Gastrocnemius medialis (tissue), 4 donors: ENCODE measurements around the gene EIF1AD. TPM values are rescaled to one million over a fixed set of nuclear protein-coding genes. Genes with fewer than 3 reads are reported as not detected.
A peak's percentile ranks its signal among the peaks of the same experiment; 100 is the strongest.

Experiments
- ATAC-seq, 2 donors: fragments of 150-250 bp; one replicate each; pipeline ENCODE4 v1.9.1; 2016
- DNase-seq, 2 donors: peaks; one replicate each; pipeline ENCODE4 v3.0.0-alpha.2; 2019
- H3K27ac ChIP-seq, 4 donors: fragments of 200-600 bp; sonication (generic); 1 replicate in 1 of 4; 2 replicates in 3 of 4; pipeline ENCODE4 v1.5.1; 2016 to 2018; ENCODE audit warnings: mild to moderate bottlenecking in 2 of 4, moderate library complexity in 1 of 4
- H3K27me3 ChIP-seq, 3 donors: fragments of 200-600 bp; sonication (generic) in 2 of 3; 1 replicate in 1 of 3; 2 replicates in 2 of 3; pipeline versions ENCODE4 v1.5.1 to v1.6.0; 2016 to 2019; ENCODE audit warnings: mild to moderate bottlenecking in 1 of 3, moderate library complexity in 1 of 3
- H3K36me3 ChIP-seq, 2 donors: fragments of 200-600 bp; sonication (generic) in 1 of 2; one replicate each; pipeline ENCODE4 v1.5.1; 2017 to 2018
- H3K4me1 ChIP-seq, 2 donors: fragments of 200-600 bp; sonication (generic) in 1 of 2; one replicate each; pipeline ENCODE4 v1.5.1; 2016 to 2017; ENCODE audit warnings: mild to moderate bottlenecking in 2 of 2
- H3K4me3 ChIP-seq, 4 donors: fragments of 200-600 bp; sonication (generic) in 3 of 4; 1 replicate in 1 of 4; 2 replicates in 3 of 4; pipeline ENCODE4 v1.5.1; 2016 to 2019; ENCODE audit warnings: mild to moderate bottlenecking in 2 of 4
- H3K9me3 ChIP-seq, 3 donors: fragments of 200-600 bp; sonication (generic) in 2 of 3; 1 replicate in 1 of 3; 2 replicates in 2 of 3; pipeline ENCODE4 v1.5.1; 2016 to 2019
- POLR2A ChIP-seq, 2 donors: fragments of 450-650 bp; IDR thresholded peaks; one replicate each; pipeline ENCODE4 v1.6.1; 2017; ENCODE audit warnings: antibody characterized with exemption in 2 of 2, mild to moderate bottlenecking in 2 of 2, moderate library complexity in 2 of 2
- in situ Hi-C, 4 donors: fragments of 200-750 bp; cut with MboI; loops; one replicate each; pipeline versions ENCODE4 v1.15.0 to v1.8.0; 2017; ENCODE audit warnings: low sequenced_read_pairs in 4 of 4
- intact Hi-C: fragments of 100-400 bp; cut with DNase I; formaldehyde crosslinking; loops from one replicate; pipeline ENCODE4 v1.15.1; 2023; ENCODE audit warnings: low total_unique reads
- total RNA-seq, 4 donors: library from RNA; depleted of rRNA; stranded (reverse); fragments of >200 nt; gene quantifications; one replicate each; pipeline versions ENCODE4 v1.1.0 to v1.2.3, GENCODE V29; 2016
- TF ChIP-seq, protein P1 (sequence below), 5 experiments: fragments of 450-650 bp in 3 of 5; fragments of 200-600 bp in 2 of 5; sonication (generic) in 2 of 5; IDR thresholded peaks in 4 of 5; conservative IDR thresholded peaks in 1 of 5; 1 replicate in 4 of 5; 2 replicates in 1 of 5; pipeline ENCODE4 v1.5.1; 2016 to 2019; ENCODE audit warnings: antibody characterized with exemption in 5 of 5, mild to moderate bottlenecking in 3 of 5, moderate library complexity in 3 of 5

EIF1AD gene
- total RNA-seq, 4 donors from 2014 or later = 29.3 to 39.8 (median 35.4) TPM

DNA sequence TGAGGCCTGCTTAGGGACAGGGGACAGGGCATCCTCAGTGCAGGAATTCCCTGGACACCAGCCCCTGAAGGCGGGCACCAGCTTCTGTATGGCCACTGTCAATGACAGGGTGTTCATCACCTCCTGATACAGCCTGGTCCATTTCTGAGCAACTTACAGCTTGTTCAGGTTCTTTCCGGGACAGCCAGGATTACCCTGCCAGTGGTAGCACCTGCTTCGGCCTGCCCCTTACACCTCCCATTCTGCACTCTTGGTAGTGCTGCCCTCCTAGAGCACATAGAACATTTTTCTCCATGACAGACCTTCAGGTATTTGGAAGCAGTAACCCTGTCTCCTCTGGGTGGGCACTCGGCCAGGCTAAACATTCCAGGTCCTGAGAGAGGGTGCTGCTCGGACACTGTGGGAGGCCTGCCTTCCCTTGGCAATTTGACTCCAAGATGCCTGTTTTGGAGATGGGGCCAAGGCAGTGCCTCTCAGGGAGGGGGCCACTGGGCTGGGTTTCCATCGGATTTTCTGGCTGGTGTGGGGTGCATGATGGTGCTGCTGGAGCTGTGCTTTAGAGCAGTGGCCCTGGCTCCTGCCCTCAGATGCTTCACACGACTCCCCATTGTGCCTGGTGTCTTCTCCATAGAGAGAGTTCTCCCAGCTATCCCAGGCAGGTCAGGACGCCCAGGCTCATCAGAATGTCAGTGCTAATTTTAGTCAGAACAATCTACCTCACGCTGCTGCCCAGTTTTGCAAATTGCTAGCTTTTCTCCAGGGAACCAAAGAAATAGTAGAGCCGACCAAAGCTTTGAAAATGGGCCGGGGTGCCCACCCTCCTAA, 45.8 kb upstream of the EIF1AD start:
- intact Hi-C loops (no loop called here), in situ Hi-C loops (no loop called here)
- Histone ChIP-seq H3K27me3 (peaks cover 0 to 3% (median 0%) of the 10 kb centered on the region in 3 donors), H3K9me3 (no peaks in the 10 kb centered on the region), H3K4me1 (peaks cover 8 to 11% of the 10 kb centered on the region in 2 donors), H3K4me3 (no peak overlapping the region), H3K36me3 (no peaks in the 10 kb centered on the region), H3K27ac (no peak overlapping the region)
- TF ChIP-seq, protein P1, sequence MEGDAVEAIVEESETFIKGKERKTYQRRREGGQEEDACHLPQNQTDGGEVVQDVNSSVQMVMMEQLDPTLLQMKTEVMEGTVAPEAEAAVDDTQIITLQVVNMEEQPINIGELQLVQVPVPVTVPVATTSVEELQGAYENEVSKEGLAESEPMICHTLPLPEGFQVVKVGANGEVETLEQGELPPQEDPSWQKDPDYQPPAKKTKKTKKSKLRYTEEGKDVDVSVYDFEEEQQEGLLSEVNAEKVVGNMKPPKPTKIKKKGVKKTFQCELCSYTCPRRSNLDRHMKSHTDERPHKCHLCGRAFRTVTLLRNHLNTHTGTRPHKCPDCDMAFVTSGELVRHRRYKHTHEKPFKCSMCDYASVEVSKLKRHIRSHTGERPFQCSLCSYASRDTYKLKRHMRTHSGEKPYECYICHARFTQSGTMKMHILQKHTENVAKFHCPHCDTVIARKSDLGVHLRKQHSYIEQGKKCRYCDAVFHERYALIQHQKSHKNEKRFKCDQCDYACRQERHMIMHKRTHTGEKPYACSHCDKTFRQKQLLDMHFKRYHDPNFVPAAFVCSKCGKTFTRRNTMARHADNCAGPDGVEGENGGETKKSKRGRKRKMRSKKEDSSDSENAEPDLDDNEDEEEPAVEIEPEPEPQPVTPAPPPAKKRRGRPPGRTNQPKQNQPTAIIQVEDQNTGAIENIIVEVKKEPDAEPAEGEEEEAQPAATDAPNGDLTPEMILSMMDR (IDR thresholded peaks at IDR 0.05 in 4 of 5, conservative IDR thresholded peaks at IDR 0.05 in 1 of 5) = no peak
- TF ChIP-seq POLR2A (IDR thresholded peaks at IDR 0.05) = no peak
- no peak for DNase-seq
- ATAC-seq = no peak

DNA sequence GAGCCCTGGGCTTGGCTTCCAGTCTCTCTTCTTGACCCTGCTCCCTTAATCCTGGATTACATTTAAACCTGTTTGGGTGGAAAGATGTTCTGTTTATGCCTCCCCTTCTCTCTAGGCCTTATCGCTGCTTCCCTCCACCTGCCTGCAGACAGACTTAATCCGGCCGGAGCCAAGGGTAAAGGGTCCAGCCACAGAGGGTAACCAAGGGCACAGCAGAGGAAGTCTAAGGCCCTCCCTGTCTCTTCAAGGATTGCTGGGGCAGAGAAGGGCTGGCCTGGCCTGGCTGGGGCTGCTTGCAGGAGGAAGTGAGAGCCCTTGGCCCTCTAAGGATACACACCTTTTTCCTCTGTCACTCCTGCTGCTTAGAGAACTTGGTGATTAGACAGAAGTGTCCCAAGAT, 44.9 kb upstream of the EIF1AD start:
- no peak overlapping the region for H3K27ac ChIP-seq
- ATAC-seq (no peak), DNase-seq (no peak)
- in situ Hi-C loops (no loop called here), intact Hi-C loops (no loop called here)
- H3K4me3 ChIP-seq = no peak overlapping the region
- peaks cover 0 to 3% (median 0%) of the 10 kb centered on the region in 3 donors for H3K27me3 ChIP-seq
- H3K9me3 ChIP-seq = no peaks in the 10 kb centered on the region
- TF ChIP-seq, protein P1 (IDR thresholded peaks at IDR 0.05 in 4 of 5, conservative IDR thresholded peaks at IDR 0.05 in 1 of 5) = no peak
- TF ChIP-seq POLR2A (IDR thresholded peaks at IDR 0.05) = no peak
- H3K4me1 ChIP-seq = peaks cover 8% of the 10 kb centered on the region in 2 donors
- no peaks in the 10 kb centered on the region for H3K36me3 ChIP-seq

DNA sequence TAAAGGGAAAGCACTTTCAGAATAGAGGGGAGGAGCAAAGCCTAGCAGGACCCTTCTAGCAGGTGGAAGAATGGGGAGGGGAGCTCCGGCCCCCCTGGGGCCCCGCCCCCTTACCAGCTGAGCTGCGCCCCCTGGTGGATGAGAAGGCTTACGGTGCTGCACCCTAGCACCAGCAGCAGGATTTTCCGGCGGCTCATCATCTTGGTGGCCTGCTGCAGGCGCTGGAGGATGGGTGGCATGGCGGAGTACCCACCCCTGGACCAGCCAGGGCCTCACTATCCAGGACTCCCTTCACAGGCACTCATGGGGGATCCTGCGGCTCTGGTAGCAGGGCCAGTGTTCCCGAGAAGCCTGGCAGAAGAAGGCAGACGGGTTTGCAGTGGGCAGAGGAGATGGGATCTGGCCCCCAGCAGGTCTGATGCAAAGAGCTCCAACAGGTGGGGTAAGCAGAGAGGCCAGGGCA, 43.3 kb upstream of the EIF1AD start:
- Histone ChIP-seq H3K9me3 (no peaks in the 10 kb centered on the region), H3K36me3 (no peaks in the 10 kb centered on the region), H3K4me1 (peaks cover 0 to 5% of the 10 kb centered on the region in 2 donors), H3K27ac (no peak overlapping the region), H3K27me3 (peaks cover 0 to 3% (median 0%) of the 10 kb centered on the region in 3 donors), H3K4me3 (peak overlapping the region in 1 of 4 donors; percentile 13)
- no peak for TF ChIP-seq POLR2A (IDR thresholded peaks at IDR 0.05)
- TF ChIP-seq, protein P1 (IDR thresholded peaks at IDR 0.05 in 4 of 5, conservative IDR thresholded peaks at IDR 0.05 in 1 of 5) = peak; percentile 62 to 91 (median 86)
- intact Hi-C loops (no loop called here), in situ Hi-C loops (no loop called here)
- DNase-seq = peak; percentile 35 to 55
- ATAC-seq = peak; percentile 59 to 75

DNA sequence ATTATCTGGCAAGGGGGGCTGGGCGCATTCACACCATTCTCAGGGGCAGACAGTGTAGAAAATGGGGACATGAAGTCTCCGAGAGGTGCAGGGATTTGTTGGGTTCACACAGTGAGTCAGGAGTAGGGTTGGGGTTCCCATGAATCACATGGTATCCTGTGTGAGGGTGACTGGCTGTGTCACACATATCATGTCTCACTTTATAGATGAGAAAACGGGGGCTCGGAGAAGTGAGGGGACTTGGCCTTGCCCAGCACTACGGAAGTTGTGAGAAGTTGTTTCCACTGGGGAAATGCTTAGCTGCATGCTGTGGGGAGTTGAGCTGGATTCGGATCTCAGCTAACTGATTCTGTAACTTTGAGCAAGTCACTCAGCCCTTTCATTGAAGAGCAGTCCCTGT, 42.8 kb upstream of the EIF1AD start:
- H3K27ac ChIP-seq = no peak overlapping the region
- in situ Hi-C loops (no loop called here), intact Hi-C loops (no loop called here)
- H3K27me3 ChIP-seq = peaks cover 0 to 3% (median 0%) of the 10 kb centered on the region in 3 donors
- TF ChIP-seq, protein P1 (IDR thresholded peaks at IDR 0.05 in 4 of 5, conservative IDR thresholded peaks at IDR 0.05 in 1 of 5) = no peak
- no peak for TF ChIP-seq POLR2A (IDR thresholded peaks at IDR 0.05)
- DNase-seq = no peak
- peaks cover 0 to 5% of the 10 kb centered on the region in 2 donors for H3K4me1 ChIP-seq
- ATAC-seq = no peak
- H3K36me3 ChIP-seq = no peaks in the 10 kb centered on the region
- H3K4me3 ChIP-seq = peak overlapping the region in 1 of 4 donors; percentile 13
- H3K9me3 ChIP-seq = no peaks in the 10 kb centered on the region
